ENCODE data around the gene TESK2.

The TESK2 gene

GRCh38 chr1:45337630-45338325, 153.2 kb downstream of the TESK2 start:
- DNase-seq (ENCODE audit: low read depth in 3 of 3), result no peak

GRCh38 chr1:45335855-45336324, 155.1 kb downstream of the TESK2 start:
- DNase-seq (ENCODE audit: low read depth in 3 of 3), result no peak

DNA sequence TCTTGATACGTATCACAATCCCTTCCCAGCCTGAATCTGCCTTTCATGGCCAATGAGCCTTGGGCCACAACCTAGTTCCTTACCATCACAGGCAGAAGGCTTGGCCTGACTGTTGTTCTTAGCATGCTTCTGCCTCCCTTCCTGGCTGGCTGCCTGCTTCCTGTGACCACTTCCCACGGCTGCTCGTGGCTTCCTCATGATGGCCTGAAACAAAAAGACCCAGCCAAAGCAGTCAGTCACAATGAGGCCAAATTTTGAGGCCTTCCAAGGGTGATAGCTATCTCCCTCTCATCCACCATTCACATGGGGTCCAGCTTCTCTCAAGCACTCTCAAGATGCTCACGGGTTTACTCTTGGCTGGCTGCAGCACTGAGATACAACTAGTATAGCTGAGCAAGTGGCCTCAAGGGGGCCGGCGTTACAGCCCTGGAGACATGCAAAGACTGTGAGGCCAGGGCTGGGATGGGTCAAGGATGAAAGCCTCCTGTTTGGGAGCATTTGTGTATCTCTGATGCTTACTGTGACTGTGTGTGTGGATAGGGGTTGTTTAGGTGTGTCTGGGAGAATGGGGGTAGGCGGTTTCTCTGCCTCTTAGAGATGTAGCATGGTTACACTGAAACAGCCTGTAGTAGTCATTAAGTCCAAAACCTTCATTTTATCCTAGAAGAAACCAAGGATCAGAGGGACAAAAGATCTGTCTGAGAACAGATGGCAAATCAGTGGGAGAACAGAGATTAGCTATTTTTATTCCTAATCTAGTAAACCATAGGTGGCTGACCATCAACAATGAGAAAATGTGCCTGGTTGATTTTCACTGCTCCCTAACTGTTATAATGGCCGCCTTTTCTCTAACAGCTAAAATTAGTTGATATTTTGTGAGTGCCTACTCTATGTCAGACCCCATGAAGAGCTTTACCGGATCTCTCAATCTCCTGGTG, 156.4 kb downstream of the TESK2 start:
- DNase-seq (ENCODE audit: low read depth in 3 of 3), result no peak

DNA sequence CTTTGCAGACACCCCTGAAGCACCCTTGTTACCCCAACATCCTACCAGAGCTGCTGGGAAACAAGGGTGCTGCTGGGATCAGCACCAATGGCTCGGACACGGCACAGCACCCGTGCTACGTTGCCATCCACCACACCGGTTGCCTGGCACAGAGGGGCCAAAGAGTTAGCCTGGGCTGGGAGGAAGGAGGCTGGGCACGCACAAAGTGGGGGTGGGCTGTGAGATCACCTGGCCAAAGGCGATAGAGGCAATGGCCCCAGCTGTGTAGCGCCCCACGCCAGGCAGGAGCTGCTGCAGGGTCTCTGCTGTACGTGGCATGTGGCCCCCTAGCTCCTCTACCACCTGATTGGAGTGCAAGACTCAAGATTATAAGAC, 158.6 kb downstream of the TESK2 start:
- no peak for DNase-seq (ENCODE audit: low read depth in 3 of 3)

DNA sequence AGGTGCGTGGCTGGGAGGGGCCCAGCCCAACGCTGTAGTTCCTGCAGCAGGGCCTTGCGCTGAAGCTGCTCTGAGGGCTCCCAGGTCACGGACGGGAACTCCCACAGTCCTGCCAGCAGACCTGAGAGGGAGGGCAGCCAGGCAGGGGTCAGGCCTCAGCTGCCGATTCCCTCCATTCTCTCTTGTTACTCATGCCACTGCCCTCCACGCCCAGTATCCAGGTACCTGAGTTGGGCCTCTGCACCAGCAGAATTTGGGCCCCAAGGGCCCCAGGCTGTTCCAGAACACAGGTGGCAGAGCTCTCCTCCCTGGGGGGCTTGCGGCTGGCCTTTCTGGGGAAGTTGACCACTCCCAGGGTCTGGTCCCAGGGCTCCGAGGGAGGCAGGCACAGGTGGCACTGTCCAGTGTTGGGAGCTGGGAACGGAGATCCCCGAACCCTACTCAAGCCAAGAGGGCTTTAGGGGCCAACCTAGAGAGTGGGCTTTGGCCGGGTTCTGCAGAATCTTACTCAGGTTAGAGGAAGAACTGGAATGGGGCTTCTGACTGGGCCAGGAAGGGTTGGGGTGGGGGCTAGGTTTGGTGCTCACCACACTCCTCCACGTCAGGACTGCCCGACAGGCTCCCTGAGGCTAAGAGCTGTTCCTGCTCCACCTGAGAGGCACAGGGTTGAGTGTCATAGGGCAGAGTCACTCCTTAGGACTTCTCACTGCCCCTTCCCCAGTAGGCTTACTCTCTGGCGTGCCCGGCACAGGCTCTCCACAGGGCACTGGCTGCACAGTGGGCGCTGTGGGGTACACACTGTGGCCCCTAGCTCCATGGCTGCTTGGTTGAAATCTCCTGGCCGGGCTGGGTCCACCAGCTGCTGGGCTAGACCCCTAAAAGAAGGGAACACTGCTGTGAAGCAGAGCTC, 159.3 kb downstream of the TESK2 start:
- no peak for DNase-seq (ENCODE audit: low read depth in 3 of 3)

DNA sequence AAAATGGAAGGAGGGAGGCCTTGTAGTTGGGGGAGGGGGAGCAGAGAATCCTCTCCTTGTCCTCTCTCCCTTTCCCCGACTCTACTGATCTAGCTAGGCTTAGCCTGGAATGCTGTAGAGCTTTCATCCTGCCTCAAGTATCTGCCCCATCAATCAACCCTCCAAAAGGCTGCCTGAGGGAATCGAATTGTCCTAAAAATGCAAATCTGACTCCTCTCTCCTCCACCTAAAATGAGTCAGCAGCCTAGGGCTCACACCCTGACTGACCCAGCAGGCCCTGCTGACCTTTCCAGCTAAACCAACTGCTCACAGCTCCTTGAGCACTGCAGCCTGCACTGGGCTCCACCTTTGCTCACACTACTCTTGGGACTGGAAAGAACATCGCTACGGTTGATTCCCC, 161.5 kb downstream of the TESK2 start:
- DNase-seq (ENCODE audit: low read depth in 3 of 3), result no peak

- no peak for DNase-seq (ENCODE audit: low read depth in 3 of 3)
These were observed 162.3 kb downstream of the TESK2 start for GRCh38 chr1:45328680-45329079.

DNA sequence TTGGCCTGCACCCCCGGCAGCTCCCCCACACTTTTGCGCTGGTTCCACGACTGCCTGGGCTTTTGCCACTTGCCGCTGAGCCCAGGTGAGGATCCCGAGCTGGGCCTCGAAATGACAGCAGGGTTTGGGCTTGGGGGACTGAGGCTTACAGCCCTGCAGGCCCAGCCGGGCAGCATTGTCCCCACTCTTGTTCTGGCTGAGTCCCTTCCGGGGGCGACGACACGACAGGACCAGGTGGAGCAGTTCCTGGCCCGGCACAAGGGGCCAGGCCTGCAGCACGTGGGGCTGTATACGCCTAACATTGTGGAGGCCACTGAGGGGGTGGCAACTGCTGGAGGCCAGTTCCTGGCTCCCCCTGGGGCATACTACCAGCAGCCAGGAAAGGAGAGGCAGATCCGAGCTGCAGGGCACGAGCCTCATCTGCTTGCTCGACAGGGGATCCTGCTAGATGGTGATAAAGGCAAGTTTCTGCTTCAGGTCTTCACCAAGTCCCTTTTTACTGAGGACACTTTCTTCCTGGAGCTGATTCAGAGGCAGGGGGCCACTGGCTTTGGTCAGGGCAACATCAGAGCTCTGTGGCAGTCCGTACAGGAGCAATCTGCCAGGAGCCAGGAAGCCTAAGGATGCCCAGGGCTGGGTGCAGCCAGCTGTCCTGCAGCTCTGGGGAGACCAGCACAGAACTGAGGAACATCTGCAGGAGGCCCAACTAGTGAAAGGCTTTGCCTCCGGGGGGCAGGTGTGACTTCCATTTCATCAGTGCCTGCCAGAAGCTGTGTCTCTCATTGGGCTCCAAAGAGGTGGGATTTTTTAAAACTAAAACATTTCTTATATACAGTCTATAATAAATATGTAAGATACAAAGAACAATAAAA, 163.1 kb downstream of the TESK2 start:
- DNase-seq (ENCODE audit: low read depth in 3 of 3), result no peak

- peak; percentile 44 to 58 (median 55) for DNase-seq (ENCODE audit: low read depth in 3 of 3)
These were observed 164.0 kb downstream of the TESK2 start, which contains the start of gene HPDL for GRCh38 chr1:45326627-45327623. Gene HPDL, plus strand, starts transcription at chr1:45326895. Its CDS starts 254 bp downstream, at chr1:45327149.

DNA sequence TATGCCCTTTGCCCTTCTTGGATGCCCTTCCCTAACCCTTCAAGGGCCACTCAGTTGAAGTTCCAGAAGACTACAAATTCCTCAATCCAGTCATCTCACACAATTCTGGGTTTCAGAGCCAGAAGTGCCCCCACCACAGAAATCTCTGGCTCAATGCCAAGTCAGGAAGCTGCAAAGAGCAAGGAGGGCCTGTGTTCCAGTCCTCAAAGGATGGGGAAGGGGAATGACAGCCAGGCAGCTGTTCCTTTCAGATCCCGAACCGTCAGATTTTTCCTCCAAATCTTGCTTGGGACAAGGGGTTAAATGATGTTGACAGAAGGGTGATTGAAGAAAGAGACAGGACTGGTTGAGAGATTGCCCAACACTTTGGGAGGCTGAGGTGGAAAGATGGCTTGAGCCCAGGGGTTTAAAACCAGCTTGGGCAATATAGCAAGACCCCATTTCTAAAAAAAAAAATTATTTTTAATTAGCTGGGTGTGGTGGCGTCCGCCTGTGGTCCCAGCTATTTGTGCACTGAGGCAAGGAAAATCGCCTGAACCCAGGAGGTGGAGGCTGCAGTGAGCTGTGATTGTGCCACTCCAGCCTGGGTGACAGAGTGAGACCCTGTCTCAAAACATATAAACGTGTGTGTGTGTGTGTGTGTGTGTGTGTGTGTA, 165.0 kb downstream of the TESK2 start:
- DNase-seq (ENCODE audit: low read depth in 3 of 3), result no peak

DNA sequence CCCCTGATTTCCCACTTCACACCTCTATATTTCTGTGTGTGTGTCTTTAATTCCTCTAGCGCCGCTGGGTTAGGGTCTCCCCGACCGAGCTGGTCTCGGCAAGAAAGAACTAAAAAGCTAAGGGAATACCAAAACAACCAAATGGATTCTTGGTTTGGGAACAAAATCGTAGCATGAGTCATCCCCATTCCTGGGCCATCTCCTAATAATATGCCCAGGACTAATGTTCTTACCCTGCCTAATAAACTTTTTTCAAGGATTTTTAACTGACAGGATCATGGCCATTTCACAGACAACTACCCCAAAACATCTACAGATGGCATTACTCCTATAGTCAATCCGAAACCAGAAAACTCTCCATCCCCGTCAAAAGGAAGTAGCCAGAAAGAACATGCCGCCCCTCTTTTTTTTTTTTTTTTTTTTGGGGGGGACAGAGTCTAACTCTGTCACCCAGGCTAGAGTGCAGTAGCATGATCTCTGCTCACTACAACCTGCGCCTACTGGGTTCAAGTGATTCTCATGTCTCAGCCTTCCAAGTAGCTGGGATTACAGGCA, 168.4 kb downstream of the TESK2 start:
- no peak for DNase-seq (ENCODE audit: low read depth in 3 of 3)

GRCh38 chr1:45321444-45321843, 169.5 kb downstream of the TESK2 start:
- DNase-seq (ENCODE audit: low read depth in 3 of 3), result no peak

DNA sequence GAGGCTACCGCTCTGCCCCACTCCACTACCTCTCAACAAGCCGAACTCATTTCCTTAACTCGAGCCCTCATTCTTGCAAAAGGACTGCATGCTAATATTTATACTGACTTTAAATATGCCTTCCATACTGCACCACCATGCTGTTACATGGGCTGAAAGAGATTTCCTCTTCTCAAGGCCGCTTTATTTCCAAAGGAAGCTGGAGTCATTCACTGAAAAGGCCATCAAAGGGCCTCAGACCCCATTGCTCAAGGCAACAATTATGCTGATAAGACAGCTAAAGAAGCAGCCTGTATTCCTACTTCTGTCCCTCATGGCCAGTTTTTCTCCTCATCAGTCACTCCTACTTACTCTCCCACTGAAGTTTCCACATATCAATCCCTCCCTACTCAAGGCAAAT, 171.2 kb downstream of the TESK2 start:
- no peak for DNase-seq (ENCODE audit: low read depth in 3 of 3)

GRCh38 chr1:45317166-45317565, 173.8 kb downstream of the TESK2 start:
- DNase-seq (ENCODE audit: low read depth in 3 of 3), result no peak

- DNase-seq (ENCODE audit: low read depth in 3 of 3), result no peak
These were observed 176.7 kb downstream of the TESK2 start for GRCh38 chr1:45314266-45314665.

DNA sequence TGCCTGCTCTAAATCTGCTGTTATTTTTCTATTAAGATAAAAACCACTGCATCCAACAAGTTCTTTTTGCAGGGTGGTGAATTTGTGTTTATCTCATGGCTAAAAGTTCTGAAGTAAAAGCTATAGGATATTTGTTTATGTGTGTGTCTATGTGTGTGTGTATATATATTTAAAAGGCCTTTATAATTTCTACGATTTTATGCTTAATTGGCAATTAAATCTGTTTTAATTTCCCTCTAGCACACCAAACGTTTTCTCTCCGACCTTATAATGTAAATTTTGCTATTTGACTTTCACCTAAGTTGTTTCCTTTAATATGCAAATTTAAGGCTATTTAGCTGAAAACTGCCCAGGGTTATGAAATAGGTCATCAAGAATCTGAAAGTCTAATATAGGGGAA, 184.1 kb downstream of the TESK2 start:
- no peak for DNase-seq (ENCODE audit: low read depth in 3 of 3)

DNA sequence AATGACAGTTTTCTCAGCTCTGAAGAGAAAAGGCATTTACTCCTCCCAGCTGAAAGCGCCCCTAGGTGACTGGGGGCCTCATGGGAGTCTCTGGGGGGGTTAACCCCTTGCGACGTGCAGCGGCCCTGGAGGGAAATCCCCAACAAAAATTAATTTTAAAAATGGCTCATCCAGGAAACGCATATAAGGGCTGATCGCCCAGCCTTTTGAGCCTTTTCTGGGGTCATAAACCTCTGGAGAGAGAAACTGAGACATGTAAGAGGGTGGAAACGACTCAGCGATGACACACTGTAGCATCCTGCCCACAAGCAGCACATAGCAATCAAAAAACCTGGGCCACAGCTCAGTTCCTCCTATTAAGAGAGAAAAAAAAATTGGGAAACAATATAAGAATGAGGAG, 184.6 kb downstream of the TESK2 start:
- DNase-seq (ENCODE audit: low read depth in 3 of 3), result no peak

GRCh38 chr1:45305231-45305630, 185.7 kb downstream of the TESK2 start:
- DNase-seq (ENCODE audit: low read depth in 3 of 3), result no peak
